SIG-M5 (cell line): ENCODE results near the gene STAC2.
A peak's percentile ranks its signal among the peaks of the same experiment; 100 is the strongest.
"Not testable (repeated sequence)": the region's sequence is repeated elsewhere in the genome, so short reads cannot be mapped to it uniquely, and the experiment has no call there.

Experiments used
- DNase-seq: peaks from one replicate; lab custom pipeline; 2025; lab: John Stamatoyannopoulos, UW

The STAC2 gene

GRCh38 chr17:39186481-39187002 is 39.2 kb downstream of the STAC2 start:
- no peak for DNase-seq

- DNase-seq, result no peak
Observed at GRCh38 chr17:39183720-39184119, 42.0 kb downstream of the STAC2 start.

- DNase-seq, result no peak
Observed at GRCh38 chr17:39183045-39183444, 42.7 kb downstream of the STAC2 start.

GRCh38 chr17:39181303-39181702 is 44.4 kb downstream of the STAC2 start:
- no peak for DNase-seq

GRCh38 chr17:39178536-39178935 is 47.2 kb downstream of the STAC2 start:
- no peak for DNase-seq

- DNase-seq, result no peak
Observed at GRCh38 chr17:39177256-39177655, 48.5 kb downstream of the STAC2 start.

GRCh38 chr17:39175695-39176093 is 50.1 kb downstream of the STAC2 start:
- DNase-seq, result no peak

- no peak for DNase-seq
Observed at GRCh38 chr17:39174920-39175694, 50.6 kb downstream of the STAC2 start.

- no peak for DNase-seq
Observed at GRCh38 chr17:39173526-39174274, 52.0 kb downstream of the STAC2 start.

- DNase-seq, result no peak
Observed at GRCh38 chr17:39173080-39173479, 52.7 kb downstream of the STAC2 start.

GRCh38 chr17:39171933-39172332 is 53.8 kb downstream of the STAC2 start:
- no peak for DNase-seq

- no peak for DNase-seq
Observed at GRCh38 chr17:39170558-39170957, 55.2 kb downstream of the STAC2 start.

GRCh38 chr17:39170109-39170508 is 55.6 kb downstream of the STAC2 start:
- DNase-seq, result no peak

GRCh38 chr17:39169518-39169917 is 56.2 kb downstream of the STAC2 start:
- DNase-seq, result no peak

- no peak for DNase-seq
Observed at GRCh38 chr17:39169101-39169500, 56.6 kb downstream of the STAC2 start.

- not testable (repeated sequence) for DNase-seq
Observed at GRCh38 chr17:39168503-39168902, 57.2 kb downstream of the STAC2 start.

GRCh38 chr17:39167476-39167875 is 58.3 kb downstream of the STAC2 start:
- peak; percentile 86 for DNase-seq

GRCh38 chr17:39166437-39167335 is 59.1 kb downstream of the STAC2 start:
- no peak for DNase-seq

- no peak for DNase-seq
Observed at GRCh38 chr17:39165841-39166349, 59.9 kb downstream of the STAC2 start, which contains the start of gene ARL5C. Gene ARL5C, minus strand, starts transcription at chr17:39166161. Its CDS starts 401 bp downstream, at chr17:39165760.

GRCh38 chr17:39165178-39165840 is 60.4 kb downstream of the STAC2 start:
- no peak for DNase-seq

GRCh38 chr17:39164675-39165143 is 61.0 kb downstream of the STAC2 start:
- peak; percentile 34 for DNase-seq
